ENCODE data around the gene CCNA2. TPM values are rescaled to one million over a fixed set of nuclear protein-coding genes. Genes with fewer than 3 reads are reported as not detected.

CCNA2 gene
- total and polyA plus RNA-seq, 9 of the 15 experiments (the other 6 are each of a cell fraction or from before 2014, with no cell fraction given), result 37.1 to 197 (median 154) TPM

GRCh38 chr4:121790976-121791375 is 32.7 kb downstream of the CCNA2 start (continued):
- TF ChIP-seq DEAF1 (CRISPR knock-in tag; IDR thresholded peaks at IDR 0.05), result no peak
- peak; percentile 84 for TF ChIP-seq L3MBTL2 (IDR thresholded peaks at IDR 0.05)
- TF ChIP-seq HMBOX1 (IDR thresholded peaks at IDR 0.05), result peak; percentile 81
- TF ChIP-seq SMARCE1 (IDR thresholded peaks at IDR 0.05), result peak; percentile 90
- TF ChIP-seq ZNF274 (IDR thresholded peaks at IDR 0.05; ENCODE audit: borderline replicate concordance, low read depth, low read length), result peak; percentile 56; the same call in 1 of the 2 replicates
- TF ChIP-seq ATF7 (IDR thresholded peaks at IDR 0.05), result peak; percentile 79
- no peak for TF ChIP-seq TCFL5 (CRISPR knock-in tag; conservative IDR thresholded peaks at IDR 0.05)
- TF ChIP-seq PBX2 (CRISPR knock-in tag; IDR thresholded peaks at IDR 0.05; ENCODE audit: low read depth), result no peak
- peak; percentile 67 for TF ChIP-seq PBX2 (tag; conservative IDR thresholded peaks at IDR 0.05; ENCODE audit: low read depth)
- TF ChIP-seq NR2C1 (IDR thresholded peaks at IDR 0.05), result peak; percentile 44; the same call in 1 of the 2 replicates
- TF ChIP-seq NR2C1 (tag; IDR thresholded peaks at IDR 0.05), result peak; percentile 69
- TF ChIP-seq YY1 (IDR thresholded peaks at IDR 0.05; ENCODE audit: borderline replicate concordance in 1 of 3, control insufficient read depth in 1 of 3, extremely low read depth in 1 of 3, insufficient read depth in 3 of 3, insufficient read length in 1 of 3, insufficient replicate concordance in 2 of 3, low read depth in 1 of 3, low read length in 2 of 3), result no peak
- peak; percentile 75; the same call in 1 of the 2 replicates for TF ChIP-seq SMARCC2 (IDR thresholded peaks at IDR 0.05; ENCODE audit: low read depth)
- TF ChIP-seq POLR2AphosphoS2 (IDR thresholded peaks at IDR 0.05; ENCODE audit: low read length), result no peak
- TF ChIP-seq FOXP4 (CRISPR knock-in tag; IDR thresholded peaks at IDR 0.05; ENCODE audit: borderline replicate concordance), result no peak
- TF ChIP-seq MEIS2 (IDR thresholded peaks at IDR 0.05; ENCODE audit: partially characterized antibody), result peak; percentile 87
- TF ChIP-seq CBX3 (IDR thresholded peaks at IDR 0.05; ENCODE audit: borderline replicate concordance in 1 of 2, low read length in 2 of 2), result peak in 1 of 2 experiments; percentile 48; a peak in 1 of 3 replicates
- TF ChIP-seq SMAD3 (CRISPR knock-in tag; conservative IDR thresholded peaks at IDR 0.05), result peak; percentile 63; the same call in 1 of the 2 replicates
- TF ChIP-seq MCM2 (IDR thresholded peaks at IDR 0.05; ENCODE audit: low read depth), result no peak
- peak in 1 of 2 experiments; percentile 88; a peak in 2 of 4 replicates for TF ChIP-seq TBL1XR1 (IDR thresholded peaks at IDR 0.05; ENCODE audit: low read length in 2 of 2)

All from K562 (cell line).